Measurements from ENCODE around the gene RAB38.

DNA sequence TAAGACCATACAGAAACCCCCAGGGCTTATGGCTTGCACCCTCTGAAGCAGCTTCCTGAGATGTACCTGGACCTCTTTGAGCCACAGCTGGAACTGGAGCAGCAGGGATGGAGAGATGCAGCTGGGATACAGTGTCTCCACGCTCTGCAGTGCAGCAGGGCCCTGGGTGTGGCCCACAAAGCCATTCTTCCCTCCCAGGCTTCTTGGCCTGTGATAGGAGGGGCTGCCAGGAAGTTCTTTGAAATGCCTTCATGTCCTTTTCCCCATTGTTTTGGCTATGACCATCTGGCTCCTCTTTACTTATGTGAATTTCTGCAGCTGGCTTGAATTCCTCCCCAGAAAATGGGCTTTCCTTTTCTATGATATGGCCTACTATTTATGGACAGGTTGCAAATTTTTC lies 37.1 kb upstream of the RAB38 start:
- TF ChIP-seq, protein P1, sequence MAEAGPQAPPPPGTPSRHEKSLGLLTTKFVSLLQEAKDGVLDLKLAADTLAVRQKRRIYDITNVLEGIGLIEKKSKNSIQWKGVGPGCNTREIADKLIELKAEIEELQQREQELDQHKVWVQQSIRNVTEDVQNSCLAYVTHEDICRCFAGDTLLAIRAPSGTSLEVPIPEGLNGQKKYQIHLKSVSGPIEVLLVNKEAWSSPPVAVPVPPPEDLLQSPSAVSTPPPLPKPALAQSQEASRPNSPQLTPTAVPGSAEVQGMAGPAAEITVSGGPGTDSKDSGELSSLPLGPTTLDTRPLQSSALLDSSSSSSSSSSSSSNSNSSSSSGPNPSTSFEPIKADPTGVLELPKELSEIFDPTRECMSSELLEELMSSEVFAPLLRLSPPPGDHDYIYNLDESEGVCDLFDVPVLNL (CRISPR knock-in tag; IDR thresholded peaks at IDR 0.05; ENCODE audit: borderline replicate concordance, low read depth), result no peak
- no peak for TF ChIP-seq ZNF232 (CRISPR knock-in tag; IDR thresholded peaks at IDR 0.05)
- TF ChIP-seq NFE2L1 (CRISPR knock-in tag; IDR thresholded peaks at IDR 0.05), result no peak
- TF ChIP-seq, protein P2, sequence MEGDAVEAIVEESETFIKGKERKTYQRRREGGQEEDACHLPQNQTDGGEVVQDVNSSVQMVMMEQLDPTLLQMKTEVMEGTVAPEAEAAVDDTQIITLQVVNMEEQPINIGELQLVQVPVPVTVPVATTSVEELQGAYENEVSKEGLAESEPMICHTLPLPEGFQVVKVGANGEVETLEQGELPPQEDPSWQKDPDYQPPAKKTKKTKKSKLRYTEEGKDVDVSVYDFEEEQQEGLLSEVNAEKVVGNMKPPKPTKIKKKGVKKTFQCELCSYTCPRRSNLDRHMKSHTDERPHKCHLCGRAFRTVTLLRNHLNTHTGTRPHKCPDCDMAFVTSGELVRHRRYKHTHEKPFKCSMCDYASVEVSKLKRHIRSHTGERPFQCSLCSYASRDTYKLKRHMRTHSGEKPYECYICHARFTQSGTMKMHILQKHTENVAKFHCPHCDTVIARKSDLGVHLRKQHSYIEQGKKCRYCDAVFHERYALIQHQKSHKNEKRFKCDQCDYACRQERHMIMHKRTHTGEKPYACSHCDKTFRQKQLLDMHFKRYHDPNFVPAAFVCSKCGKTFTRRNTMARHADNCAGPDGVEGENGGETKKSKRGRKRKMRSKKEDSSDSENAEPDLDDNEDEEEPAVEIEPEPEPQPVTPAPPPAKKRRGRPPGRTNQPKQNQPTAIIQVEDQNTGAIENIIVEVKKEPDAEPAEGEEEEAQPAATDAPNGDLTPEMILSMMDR (IDR thresholded peaks at IDR 0.05), result no peak
- TF ChIP-seq CBFB (CRISPR knock-in tag; IDR thresholded peaks at IDR 0.05; ENCODE audit: low read depth), result no peak
- no peak for TF ChIP-seq ZNF263 (CRISPR knock-in tag; IDR thresholded peaks at IDR 0.05; ENCODE audit: low read depth)
- TF ChIP-seq, protein P3, sequence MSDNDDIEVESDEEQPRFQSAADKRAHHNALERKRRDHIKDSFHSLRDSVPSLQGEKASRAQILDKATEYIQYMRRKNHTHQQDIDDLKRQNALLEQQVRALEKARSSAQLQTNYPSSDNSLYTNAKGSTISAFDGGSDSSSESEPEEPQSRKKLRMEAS (CRISPR knock-in tag; IDR thresholded peaks at IDR 0.05), result no peak
- no peak for TF ChIP-seq HMGA2 (CRISPR knock-in tag; IDR thresholded peaks at IDR 0.05)
- TF ChIP-seq, protein P4, sequence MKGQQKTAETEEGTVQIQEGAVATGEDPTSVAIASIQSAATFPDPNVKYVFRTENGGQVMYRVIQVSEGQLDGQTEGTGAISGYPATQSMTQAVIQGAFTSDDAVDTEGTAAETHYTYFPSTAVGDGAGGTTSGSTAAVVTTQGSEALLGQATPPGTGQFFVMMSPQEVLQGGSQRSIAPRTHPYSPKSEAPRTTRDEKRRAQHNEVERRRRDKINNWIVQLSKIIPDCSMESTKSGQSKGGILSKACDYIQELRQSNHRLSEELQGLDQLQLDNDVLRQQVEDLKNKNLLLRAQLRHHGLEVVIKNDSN (CRISPR knock-in tag; IDR thresholded peaks at IDR 0.05), result no peak
- TF ChIP-seq, protein P5, sequence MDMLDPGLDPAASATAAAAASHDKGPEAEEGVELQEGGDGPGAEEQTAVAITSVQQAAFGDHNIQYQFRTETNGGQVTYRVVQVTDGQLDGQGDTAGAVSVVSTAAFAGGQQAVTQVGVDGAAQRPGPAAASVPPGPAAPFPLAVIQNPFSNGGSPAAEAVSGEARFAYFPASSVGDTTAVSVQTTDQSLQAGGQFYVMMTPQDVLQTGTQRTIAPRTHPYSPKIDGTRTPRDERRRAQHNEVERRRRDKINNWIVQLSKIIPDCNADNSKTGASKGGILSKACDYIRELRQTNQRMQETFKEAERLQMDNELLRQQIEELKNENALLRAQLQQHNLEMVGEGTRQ (CRISPR knock-in tag; IDR thresholded peaks at IDR 0.05), result no peak
- TF ChIP-seq EMX1 (CRISPR knock-in tag; IDR thresholded peaks at IDR 0.05), result no peak
- TF ChIP-seq SMAD3 (CRISPR knock-in tag; IDR thresholded peaks at IDR 0.05; ENCODE audit: borderline replicate concordance), result no peak
- no peak for TF ChIP-seq GABPB1 (CRISPR knock-in tag; IDR thresholded peaks at IDR 0.05)
- TF ChIP-seq FOXK1 (CRISPR knock-in tag; IDR thresholded peaks at IDR 0.05), result no peak

All from WTC11 (cell line).